ENCODE measurements around the gene SSUH2.

The SSUH2 gene

GRCh38 chr3:8673083-8673737 is 28.6 kb upstream of the SSUH2 start:
- H3K4me3 ChIP-seq (ENCODE audit: low read depth, low read length) = no peak overlapping the region
- no peak for TF ChIP-seq CTCF (IDR thresholded peaks at IDR 0.05; ENCODE audit: borderline replicate concordance, insufficient read depth, low read depth, low read length)

GRCh38 chr3:8669019-8669418 is 24.4 kb upstream of the SSUH2 start:
- no peak for TF ChIP-seq CTCF (IDR thresholded peaks at IDR 0.05; ENCODE audit: borderline replicate concordance, insufficient read depth, low read depth, low read length)
- no peak overlapping the region for H3K4me3 ChIP-seq (ENCODE audit: low read depth, low read length)

- no peak for TF ChIP-seq CTCF (IDR thresholded peaks at IDR 0.05; ENCODE audit: borderline replicate concordance, insufficient read depth, low read depth, low read length)
- H3K4me3 ChIP-seq (ENCODE audit: low read depth, low read length) = no peak overlapping the region
Measured at GRCh38 chr3:8668216-8668615, 23.6 kb upstream of the SSUH2 start.

GRCh38 chr3:8667463-8668091 is 23.0 kb upstream of the SSUH2 start:
- H3K4me3 ChIP-seq (ENCODE audit: low read depth, low read length) = no peak overlapping the region
- no peak for TF ChIP-seq CTCF (IDR thresholded peaks at IDR 0.05; ENCODE audit: borderline replicate concordance, insufficient read depth, low read depth, low read length)

- no peak overlapping the region for H3K4me3 ChIP-seq (ENCODE audit: low read depth, low read length)
- TF ChIP-seq CTCF (IDR thresholded peaks at IDR 0.05; ENCODE audit: borderline replicate concordance, insufficient read depth, low read depth, low read length) = no peak
Measured at GRCh38 chr3:8665407-8665896, 20.9 kb upstream of the SSUH2 start.

- TF ChIP-seq CTCF (IDR thresholded peaks at IDR 0.05; ENCODE audit: borderline replicate concordance, insufficient read depth, low read depth, low read length) = peak; percentile 56; the same call in 1 of the 2 replicates
- H3K4me3 ChIP-seq (ENCODE audit: low read depth, low read length) = no peak overlapping the region
Measured at GRCh38 chr3:8663177-8664061, 18.8 kb upstream of the SSUH2 start.
